ENCODE results near the gene CROCC2. TPM values are rescaled to one million over a fixed set of nuclear protein-coding genes. Genes with fewer than 3 reads are reported as not detected.

CROCC2 gene
- total and polyA plus RNA-seq, 7 donors, result 0.01 TPM; not detected in 6

DNA sequence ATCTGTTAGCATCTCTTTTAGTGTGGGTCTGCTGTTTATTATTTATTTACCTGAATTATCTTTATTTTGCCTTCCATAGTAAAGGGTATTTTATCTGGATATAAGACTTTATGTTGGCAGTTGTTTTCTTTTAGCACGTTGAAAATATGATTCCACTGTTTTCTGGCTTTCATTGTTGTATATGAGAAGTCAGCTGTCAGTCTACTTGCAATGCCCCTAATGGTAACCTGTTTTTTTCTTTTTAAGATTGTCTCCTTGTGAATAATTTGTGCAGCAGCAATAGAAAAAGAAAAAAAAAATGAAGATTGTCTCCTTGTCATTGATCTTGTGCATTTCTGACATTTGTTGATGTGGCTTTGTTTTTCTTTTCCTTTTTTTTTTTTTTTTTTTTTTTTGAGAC, 119.5 kb downstream of the CROCC2 start:
- peaks cover 0 to 20% of the 10 kb centered on the region in 2 donors for H3K36me3 ChIP-seq (ENCODE audit: insufficient read depth in 1 of 2, low read depth in 1 of 2)
- no peak for TF ChIP-seq CTCF (IDR thresholded peaks at IDR 0.05)
- no peak for DNase-seq
- no peak overlapping the region for H3K4me3 ChIP-seq
- no peak for ATAC-seq
- H3K27ac ChIP-seq, result no peak overlapping the region
- H3K27me3 ChIP-seq (ENCODE audit: insufficient read depth in 3 of 3, low read length in 2 of 3), result no peaks in the 10 kb centered on the region
- WGBS, 3 donors, result 38 to 60% (median 51%) methylated on average over 1 of the region's 1 CpG
- H3K9me3 ChIP-seq, result peaks cover 24% of the 10 kb centered on the region
- intact Hi-C loops (cut with DNase I), result no loop called here
- H3K4me1 ChIP-seq, result no peaks in the 10 kb centered on the region

DNA sequence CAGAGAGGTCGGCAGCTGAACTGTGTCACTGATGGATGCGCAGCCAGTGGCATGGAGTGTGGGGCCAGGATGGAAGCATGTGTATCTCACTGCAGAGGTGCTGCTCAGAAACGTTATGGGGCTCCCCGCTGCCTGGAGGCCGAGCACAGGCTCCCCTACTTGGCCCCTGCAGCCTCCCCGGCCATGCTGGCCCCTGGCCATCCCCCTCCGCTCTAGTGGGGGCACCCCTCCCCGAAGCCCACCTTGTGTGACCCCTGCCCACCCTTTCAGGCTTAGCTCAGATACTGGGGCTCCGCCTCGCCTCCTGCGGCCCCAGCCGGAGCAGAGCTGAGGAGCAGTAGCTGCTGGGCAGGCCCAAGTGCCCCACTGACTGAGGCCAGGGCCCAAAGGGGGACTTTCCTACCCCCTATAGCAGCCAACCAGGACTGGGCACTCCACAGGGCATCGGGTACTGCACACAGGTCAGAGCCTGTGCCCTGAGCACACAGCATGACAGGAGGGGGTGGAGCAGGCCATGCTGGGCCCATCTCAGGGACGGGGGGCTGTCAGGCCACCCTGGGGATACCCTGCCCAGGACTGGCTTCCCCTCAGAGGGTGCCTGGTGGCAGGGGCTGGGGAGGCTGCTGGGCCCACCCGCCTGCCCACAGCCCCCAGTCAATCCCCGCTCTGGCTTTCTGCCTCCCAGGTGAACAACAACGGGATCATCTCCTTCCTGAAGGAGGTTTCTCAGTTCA, 123.6 kb downstream of the CROCC2 start:
- no peak overlapping the region for H3K4me3 ChIP-seq
- ATAC-seq (peak in 3 of 4 donors; percentile 12 to 20 (median 14)), DNase-seq (no peak)
- intact Hi-C loops (cut with DNase I), result no loop called here
- WGBS, 3 donors, result 84 to 93% (median 92%) methylated on average over 15 to 17 of the region's 17 CpGs
- H3K9me3 ChIP-seq, result peaks cover 17% of the 10 kb centered on the region
- H3K27ac ChIP-seq, result no peak overlapping the region
- H3K27me3 ChIP-seq (ENCODE audit: insufficient read depth in 3 of 3, low read length in 2 of 3), result no peaks in the 10 kb centered on the region
- H3K4me1 ChIP-seq, result no peaks in the 10 kb centered on the region
- TF ChIP-seq CTCF (IDR thresholded peaks at IDR 0.05), result no peak
- peaks cover 0 to 44% of the 10 kb centered on the region in 2 donors for H3K36me3 ChIP-seq (ENCODE audit: insufficient read depth in 1 of 2, low read depth in 1 of 2)

DNA sequence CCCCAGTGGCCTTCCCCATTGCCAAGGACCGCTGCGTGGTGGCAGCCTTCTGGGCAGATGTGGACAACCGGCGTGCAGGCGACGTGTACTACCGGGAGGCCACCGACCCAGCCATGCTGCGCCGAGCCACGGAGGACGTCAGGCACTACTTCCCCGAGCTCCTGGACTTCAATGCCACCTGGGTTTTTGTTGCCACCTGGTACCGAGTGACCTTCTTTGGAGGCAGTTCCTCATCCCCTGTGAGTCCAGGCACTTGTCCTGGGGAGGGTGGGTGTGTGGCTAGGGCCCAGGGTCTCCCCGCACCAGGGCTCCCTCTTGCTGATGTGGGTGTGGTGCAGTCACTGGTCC, 124.2 kb downstream of the CROCC2 start:
- TF ChIP-seq CTCF (IDR thresholded peaks at IDR 0.05), result no peak
- WGBS, 3 donors, result 94 to 96% (median 95%) methylated on average over 15 of the region's 15 CpGs
- H3K27me3 ChIP-seq (ENCODE audit: insufficient read depth in 3 of 3, low read length in 2 of 3), result no peaks in the 10 kb centered on the region
- H3K4me1 ChIP-seq, result no peaks in the 10 kb centered on the region
- no peak for ATAC-seq
- DNase-seq, result peak in 1 of 2 donors; percentile 46
- intact Hi-C loops (cut with DNase I), result no loop called here
- no peak overlapping the region for H3K4me3 ChIP-seq
- H3K27ac ChIP-seq, result no peak overlapping the region
- H3K9me3 ChIP-seq, result peaks cover 14% of the 10 kb centered on the region
- peaks cover 0 to 44% of the 10 kb centered on the region in 2 donors for H3K36me3 ChIP-seq (ENCODE audit: insufficient read depth in 1 of 2, low read depth in 1 of 2)

DNA sequence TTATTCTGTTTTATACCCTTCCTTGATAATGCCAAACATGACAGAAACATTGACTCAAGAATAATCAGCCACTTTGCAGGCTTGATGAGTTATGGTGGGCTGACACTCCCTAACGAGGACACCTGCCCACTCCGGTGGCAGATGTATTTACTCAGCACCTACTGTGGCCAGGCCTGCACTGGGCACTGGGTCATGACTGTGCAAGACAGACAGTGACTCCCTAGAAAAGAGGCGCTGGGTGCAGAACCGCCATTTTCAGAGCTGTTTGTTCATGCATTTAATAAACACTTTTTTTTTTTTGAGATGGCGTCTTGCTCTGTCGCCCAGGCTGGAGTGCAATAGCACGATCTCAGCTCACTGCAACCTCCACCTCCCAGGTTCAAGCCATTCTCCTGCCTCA, 124.7 kb downstream of the CROCC2 start:
- no peak overlapping the region for H3K27ac ChIP-seq
- no peak overlapping the region for H3K4me3 ChIP-seq
- H3K27me3 ChIP-seq (ENCODE audit: insufficient read depth in 3 of 3, low read length in 2 of 3), result no peaks in the 10 kb centered on the region
- no peak for TF ChIP-seq CTCF (IDR thresholded peaks at IDR 0.05)
- H3K9me3 ChIP-seq, result peaks cover 10% of the 10 kb centered on the region
- DNase-seq, result no peak
- 92 to 96% (median 96%) methylated on average over 7 of the region's 7 CpGs for WGBS, 3 donors
- intact Hi-C loops (cut with DNase I), result no loop called here
- no peak for ATAC-seq
- no peaks in the 10 kb centered on the region for H3K4me1 ChIP-seq
- H3K36me3 ChIP-seq (ENCODE audit: insufficient read depth in 1 of 2, low read depth in 1 of 2), result peaks cover 0 to 44% of the 10 kb centered on the region in 2 donors

All from psoas muscle (tissue), 8 donors.